NCI-H69 (cell line): Measurements from ENCODE around the gene RGL1.

Source experiments
- DNase-seq: peaks from one replicate; lab custom pipeline; 2025; lab: John Stamatoyannopoulos, UW

Gene RGL1

GRCh38 chr1:183889095-183889494, 84.2 kb downstream of the RGL1 start:
- no peak for DNase-seq

- DNase-seq: no peak
These were observed 86.4 kb downstream of the RGL1 start for GRCh38 chr1:183891158-183891856.

DNA sequence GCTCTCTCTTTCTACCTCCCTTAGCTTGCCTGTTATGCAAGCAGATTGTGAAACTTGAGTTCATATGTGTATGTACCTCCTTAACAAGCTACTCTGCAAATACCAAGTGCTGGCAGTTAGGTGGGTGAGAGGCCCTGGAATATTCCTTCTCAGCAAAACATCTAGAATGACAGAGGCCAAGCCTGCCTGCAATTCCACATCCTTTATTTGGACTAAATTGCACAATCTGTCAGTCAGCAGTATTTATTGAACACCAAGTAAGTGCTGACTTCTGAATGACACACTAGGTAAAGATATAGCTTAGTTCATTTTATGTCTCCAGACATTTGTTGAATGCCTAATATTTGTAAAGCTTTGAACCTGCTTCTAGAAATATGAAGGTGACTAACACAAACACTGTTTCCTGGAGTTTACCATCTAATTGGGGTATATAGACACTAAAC, 87.5 kb downstream of the RGL1 start:
- no peak for DNase-seq

GRCh38 chr1:183893561-183894289, 88.8 kb downstream of the RGL1 start:
- DNase-seq: peak; percentile 64

DNA sequence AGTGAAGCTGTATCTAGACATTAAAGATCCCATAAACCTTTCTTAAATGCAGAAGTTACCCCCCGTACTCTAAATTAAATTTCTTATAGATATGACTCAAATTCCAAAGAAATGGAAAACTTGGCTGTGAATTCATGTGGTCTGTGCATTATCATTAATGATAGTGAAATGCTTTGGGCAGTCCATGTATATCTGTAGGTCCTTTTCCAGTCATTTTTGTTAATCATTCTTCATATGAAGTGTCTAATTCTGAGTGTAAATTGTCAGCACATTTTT, 89.3 kb downstream of the RGL1 start:
- no peak for DNase-seq

DNA sequence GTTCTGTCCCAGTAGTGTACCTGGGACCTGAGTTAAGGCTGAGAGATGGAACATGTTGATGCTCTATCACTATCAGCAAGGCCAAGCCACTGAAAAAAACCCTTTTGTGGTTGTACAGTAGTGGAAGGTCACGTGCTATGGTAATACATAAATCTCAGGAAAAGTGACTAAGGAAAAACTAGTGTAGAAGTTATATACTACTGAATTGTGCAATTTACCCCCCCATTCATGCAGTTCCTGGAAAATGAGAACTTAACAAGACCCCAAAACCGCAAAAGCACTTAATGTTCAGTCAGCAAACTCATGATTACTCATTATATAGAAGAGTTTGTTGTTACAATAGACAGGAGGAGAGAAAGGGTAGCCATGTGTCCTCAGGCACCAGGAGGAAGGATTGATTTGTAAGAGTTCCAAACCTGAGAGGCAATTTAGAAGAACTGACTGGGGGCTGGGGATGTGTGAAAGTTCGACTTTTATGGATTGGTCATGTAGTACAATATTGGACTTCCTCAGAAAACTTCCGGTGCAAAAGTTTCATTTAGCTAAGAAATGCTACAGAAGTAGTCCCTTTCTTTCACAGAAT, 91.6 kb downstream of the RGL1 start:
- no peak for DNase-seq

DNA sequence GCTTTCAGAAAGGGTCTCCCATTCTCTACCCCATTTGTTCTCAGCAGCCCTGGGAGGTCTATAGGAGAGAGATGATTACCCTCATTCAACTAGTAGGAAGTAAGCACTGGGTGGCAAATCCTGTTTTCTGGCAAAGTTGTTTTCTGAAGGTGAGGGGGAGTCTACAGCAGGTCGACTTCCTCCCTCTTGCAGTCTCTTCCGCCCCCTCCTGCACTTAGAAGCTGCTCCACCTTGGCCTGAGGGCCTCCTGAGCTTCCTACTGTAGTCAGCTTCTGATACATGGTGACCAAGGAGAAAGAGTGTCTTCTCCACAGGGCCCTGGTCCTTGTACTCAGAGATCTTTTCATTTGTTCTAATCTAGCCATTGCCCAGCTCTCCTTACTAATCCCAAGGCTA, 93.1 kb downstream of the RGL1 start:
- DNase-seq: no peak

DNA sequence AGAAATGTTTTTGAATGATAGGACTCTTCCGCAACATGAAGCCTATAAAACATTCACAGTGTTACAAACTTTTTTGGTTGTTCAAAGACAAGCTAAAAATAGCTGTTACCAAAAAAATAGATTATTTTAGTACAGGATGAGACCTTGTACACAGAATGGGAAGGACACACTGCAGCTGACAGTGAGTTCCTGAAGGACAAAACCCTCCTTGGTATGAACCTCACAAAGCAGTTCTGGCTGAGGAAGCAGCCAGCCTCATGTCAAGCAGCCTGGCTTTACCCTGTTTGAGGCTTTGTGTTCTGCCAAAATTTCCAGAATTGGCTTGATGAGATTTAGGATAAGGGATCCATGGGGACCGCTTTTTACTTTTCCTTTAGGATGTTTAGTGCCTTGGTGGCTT, 93.7 kb downstream of the RGL1 start:
- no peak for DNase-seq

DNA sequence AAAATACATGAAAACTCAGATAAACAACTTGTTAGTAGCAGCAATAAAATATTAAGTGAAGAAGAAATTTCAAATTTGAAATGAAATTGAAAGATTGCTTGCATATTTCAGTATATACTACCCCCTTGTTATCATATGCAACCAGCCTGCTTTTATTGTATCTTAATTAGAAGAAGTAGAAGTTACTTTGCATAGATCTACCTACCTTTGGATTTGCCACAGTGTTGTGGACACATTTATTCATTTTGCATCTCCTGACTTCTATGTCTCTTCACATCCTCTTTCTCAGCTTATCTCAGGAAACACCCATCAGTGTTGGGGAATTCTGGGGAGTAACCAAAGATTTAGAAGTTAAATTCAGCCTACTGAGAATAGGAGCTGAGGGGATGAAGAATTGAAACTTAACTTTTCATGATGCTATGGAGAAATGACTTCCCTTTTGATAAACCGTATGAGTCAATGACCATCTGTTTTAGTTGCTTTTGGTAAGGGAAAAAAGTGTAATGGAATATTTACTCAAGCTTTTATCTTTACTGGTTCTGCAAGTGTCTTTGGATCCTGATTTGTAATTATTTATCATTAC, 96.9 kb downstream of the RGL1 start:
- DNase-seq: no peak

DNA sequence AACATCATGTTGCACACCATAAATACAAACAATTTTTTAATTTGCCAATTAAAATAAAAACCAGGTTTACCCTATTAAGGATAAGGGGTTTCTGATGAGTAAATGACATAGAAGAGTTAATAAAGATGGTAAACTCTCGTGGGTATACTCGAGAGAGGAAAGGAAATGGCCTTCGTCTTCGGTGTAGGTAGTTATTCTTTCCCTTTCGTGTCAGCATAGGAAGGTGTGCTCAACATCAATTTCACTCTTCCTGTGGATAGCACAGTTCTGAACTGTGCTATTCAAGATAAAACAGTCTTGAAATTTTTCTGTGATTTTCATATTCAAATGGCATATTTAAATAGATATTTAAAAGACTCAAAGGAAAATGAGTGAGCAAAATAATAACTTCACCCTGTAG, 98.2 kb downstream of the RGL1 start:
- DNase-seq: no peak

- no peak for DNase-seq
These were observed 100.7 kb downstream of the RGL1 start for GRCh38 chr1:183905508-183906113.

DNA sequence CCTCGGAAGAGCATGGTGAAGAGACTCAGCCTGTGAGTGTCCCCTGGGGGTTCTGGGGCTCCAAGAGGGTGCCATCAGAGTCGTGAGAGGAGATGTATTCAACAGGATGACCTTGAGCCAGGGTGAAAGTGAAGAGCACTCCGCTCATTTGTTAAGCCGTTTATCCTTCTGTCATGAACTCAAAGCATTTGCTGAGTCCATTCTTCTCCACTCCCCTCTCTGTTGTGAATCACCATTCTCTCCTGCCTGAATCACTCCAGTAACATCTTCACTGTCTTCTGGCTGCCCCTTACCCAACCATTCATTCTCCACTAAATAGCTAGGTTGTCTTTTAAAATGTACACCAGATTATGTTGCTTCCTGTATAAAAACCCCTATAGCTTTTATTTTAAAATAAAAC, 102.2 kb downstream of the RGL1 start:
- DNase-seq: no peak

- no peak for DNase-seq
These were observed 103.2 kb downstream of the RGL1 start for GRCh38 chr1:183908079-183908478.

GRCh38 chr1:183909672-183910071, 104.8 kb downstream of the RGL1 start:
- DNase-seq: no peak

- no peak for DNase-seq
These were observed 105.9 kb downstream of the RGL1 start for GRCh38 chr1:183910845-183911244.

DNA sequence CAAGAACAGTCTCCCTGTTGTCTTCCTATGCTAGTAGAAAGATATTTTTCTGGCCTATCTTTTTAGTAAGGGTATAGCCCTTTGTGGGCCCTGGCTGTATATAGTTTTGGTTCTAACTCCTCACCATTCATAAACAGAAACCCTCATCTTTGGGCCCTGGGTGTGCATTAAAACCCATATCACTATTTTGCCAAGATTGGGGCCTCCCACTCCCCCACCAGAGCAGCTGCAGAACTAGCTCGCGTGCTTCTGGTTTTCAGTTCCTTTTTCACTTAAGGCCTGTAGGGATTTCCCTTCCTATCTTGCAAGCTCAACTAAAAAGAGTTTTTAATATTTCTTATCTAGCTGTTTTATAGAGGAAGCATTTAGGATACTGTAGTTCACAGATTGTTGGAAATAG, 106.4 kb downstream of the RGL1 start:
- no peak for DNase-seq

DNA sequence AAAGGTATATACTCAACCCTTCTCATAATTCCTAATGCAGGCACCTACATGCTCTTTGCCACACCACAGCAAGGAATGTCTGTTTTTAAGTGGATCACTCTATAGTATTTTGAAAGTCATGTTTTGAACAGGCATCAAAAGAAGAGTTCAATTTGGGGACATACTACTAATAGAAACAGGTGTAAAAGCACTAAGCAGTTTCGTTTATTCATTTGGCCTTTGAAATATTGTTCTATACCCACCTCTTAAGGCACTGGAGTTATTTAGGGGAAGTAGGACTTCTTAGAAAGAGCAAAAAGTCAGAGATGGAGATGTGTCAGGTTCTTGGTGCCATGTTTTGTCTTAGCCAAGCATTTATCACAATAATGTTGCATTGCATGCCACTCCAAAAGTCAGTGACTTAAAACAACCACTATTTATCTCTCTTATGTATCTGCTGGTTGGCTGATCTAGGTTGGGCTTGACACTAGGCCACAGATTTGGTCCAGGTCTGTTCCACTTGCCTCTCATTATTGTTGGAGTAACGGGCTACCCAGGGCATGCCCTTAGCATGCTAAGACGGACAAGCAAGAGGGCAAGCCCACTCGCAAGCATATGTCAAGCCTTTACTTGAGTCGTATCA, 107.5 kb downstream of the RGL1 start:
- no peak for DNase-seq

DNA sequence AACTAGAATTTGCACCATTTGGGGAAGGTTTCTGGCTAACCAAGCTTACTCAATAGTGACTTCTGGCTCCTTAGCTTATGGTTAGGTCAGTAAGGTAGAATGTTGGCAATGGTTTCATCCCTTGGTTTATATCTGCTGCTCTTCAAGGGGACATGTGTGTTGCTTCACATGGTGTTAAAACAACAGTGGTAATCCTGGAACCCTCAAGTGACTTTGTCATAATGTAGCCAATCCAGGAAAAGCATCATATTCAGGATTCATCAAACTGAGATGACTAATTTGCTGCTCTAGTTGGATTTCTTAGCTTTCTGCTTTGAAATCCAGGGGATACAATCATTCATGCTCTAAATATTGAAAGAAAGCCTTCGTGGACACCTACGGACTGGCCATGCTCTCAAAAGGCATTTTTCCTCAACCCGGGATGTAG, 108.7 kb downstream of the RGL1 start:
- no peak for DNase-seq

DNA sequence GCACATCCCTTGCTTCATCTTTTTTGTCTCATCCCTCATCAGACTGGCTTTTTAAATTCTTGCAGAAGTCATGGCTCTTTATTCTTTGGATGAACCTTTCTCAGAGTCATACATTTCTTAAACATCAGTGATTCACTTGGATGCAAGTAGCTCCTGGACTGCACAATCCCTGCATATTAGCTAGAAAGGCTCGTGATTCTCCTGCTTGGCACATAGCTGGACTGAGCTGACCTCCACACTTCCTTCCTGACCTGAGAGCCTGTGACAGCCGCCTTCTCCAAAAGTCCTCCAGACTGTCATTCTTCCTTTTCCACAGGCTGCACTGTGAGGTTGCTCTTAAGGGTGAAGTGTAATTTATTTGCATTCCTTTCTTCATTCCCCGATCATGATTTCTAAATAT, 109.4 kb downstream of the RGL1 start:
- no peak for DNase-seq

- no peak for DNase-seq
These were observed 110.0 kb downstream of the RGL1 start for GRCh38 chr1:183914891-183915290.

DNA sequence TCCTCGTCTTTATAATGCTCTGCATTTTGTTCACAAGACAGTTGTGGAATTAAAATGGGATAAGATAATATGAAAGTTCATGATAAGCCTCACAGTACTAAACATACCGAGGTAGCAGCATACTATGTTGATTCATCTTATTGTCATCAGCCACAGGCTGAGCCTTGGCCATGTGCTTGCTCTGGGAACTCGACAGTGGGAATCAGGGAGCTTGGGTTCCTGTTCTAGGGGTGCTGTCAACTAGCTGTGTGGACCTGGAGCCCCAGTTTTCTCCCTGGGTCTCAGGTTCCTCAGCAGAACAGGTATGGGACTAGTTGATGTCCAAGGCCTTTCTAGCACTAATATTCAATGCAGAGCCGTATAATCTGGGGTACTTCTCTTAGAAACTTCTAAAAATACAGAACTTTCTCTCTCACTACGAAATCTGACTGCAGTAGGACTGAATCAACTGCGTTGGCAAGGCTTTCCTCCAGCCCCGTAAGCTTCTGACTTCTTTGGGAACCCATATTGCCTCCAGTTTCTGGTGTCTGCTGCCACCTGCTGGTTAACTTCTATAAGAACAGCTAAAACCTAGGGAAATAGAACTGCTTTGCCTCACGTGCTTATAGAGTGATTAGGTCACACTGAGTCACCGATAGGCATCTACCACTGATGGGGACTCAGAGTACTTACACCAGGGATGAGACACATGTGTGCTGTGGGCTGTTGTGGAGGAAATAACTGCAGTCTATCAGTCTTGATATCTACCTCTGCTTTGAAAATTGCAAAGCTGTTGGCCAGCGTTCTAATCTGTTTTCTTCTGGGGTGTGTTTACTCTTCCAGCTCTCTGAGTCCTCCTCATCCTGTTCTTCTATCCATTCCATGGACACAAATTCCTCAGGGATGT, 110.9 kb downstream of the RGL1 start:
- peak; percentile 91 for DNase-seq
